DND-41 (cell line): ENCODE measurements around the gene HIVEP2.

Experiments used
- EZH2 ChIP-seq: IDR thresholded peaks from 3 replicates; pipeline ENCODE4 v1.6.1; 2012; ENCODE audit warnings: borderline replicate concordance, low read depth, mild to moderate bottlenecking, moderate library complexity, low read length, inconsistent platforms; ENCODE audit not compliant: severe bottlenecking
- TF ChIP-seq, protein P1 (sequence below): IDR thresholded peaks from 2 replicates; pipeline ENCODE4 v1.5.1; 2012; ENCODE audit warnings: borderline replicate concordance, low read length, moderate library complexity, mild to moderate bottlenecking; ENCODE audit not compliant: poor library complexity, severe bottlenecking; ENCODE audit errors: extremely low read depth

DNA sequence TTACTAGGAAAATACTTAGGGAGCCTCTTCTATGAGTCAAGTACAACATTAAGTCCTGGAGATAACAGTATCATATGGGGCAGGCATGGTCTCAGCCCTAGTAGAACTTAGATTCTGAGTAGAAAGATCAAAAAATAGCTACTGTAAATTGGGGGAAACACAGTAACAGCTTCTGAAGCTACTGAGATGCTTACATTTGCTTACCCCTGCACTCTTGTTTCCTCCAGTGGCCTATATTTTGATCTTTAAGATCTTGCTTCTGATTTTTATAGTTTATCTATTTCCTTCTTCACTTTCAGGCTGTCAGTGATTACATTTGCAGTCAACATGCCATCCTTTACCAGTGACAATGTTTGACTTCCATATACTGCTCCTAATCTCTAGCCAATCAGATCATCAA lies 35.3 kb downstream of the HIVEP2 start:
- TF ChIP-seq, protein P1, sequence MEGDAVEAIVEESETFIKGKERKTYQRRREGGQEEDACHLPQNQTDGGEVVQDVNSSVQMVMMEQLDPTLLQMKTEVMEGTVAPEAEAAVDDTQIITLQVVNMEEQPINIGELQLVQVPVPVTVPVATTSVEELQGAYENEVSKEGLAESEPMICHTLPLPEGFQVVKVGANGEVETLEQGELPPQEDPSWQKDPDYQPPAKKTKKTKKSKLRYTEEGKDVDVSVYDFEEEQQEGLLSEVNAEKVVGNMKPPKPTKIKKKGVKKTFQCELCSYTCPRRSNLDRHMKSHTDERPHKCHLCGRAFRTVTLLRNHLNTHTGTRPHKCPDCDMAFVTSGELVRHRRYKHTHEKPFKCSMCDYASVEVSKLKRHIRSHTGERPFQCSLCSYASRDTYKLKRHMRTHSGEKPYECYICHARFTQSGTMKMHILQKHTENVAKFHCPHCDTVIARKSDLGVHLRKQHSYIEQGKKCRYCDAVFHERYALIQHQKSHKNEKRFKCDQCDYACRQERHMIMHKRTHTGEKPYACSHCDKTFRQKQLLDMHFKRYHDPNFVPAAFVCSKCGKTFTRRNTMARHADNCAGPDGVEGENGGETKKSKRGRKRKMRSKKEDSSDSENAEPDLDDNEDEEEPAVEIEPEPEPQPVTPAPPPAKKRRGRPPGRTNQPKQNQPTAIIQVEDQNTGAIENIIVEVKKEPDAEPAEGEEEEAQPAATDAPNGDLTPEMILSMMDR: no peak
- TF ChIP-seq EZH2: no peak
